SH-SY5Y (cell line): ENCODE measurements around the gene CD2.

ENCODE experiments used
- GATA2 ChIP-seq: IDR thresholded peaks from 2 replicates; pipeline ENCODE4 v1.6.1; 2011; ENCODE audit warnings: mild to moderate bottlenecking, low read depth, low read length
- GATA3 ChIP-seq: IDR thresholded peaks from 2 replicates; pipeline ENCODE4 v1.6.1; 2011; ENCODE audit warnings: low read depth, mild to moderate bottlenecking, low read length, moderate library complexity

GRCh38 chr1:116740296-116740695 is 13.9 kb upstream of the CD2 start:
- TF ChIP-seq GATA2, result no peak
- no peak for TF ChIP-seq GATA3
